ENCODE results near the gene KRTAP4-11. TPM values are rescaled to one million over a fixed set of nuclear protein-coding genes. Genes with fewer than 3 reads are reported as not detected.
"Not testable (repeated sequence)": the region's sequence is repeated elsewhere in the genome, so short reads cannot be mapped to it uniquely, and the experiment has no call there.

Gene KRTAP4-11
- total and polyA plus RNA-seq, 10 of the 15 experiments (the other 5 are each of a cell fraction or from before 2014, with no cell fraction given) = not detected

DNA sequence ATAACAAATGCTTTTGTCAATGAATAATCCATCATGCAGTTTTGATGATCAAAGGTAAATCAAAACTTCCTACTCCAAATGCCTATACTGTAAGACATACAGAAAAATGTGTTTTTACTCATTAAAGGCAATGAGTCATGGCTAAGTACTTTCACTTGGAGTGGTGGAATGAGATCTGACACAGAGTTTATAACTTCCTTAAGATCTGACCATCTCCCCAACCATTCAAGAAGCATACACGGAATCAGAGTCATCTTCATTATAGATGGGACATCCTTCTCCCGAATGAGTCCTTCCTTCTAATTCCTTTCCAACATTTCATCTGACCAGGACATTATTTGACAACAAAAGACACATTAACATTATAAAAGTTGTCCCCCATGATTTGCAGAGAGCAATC is 34.7 kb downstream of the KRTAP4-11 start:
- H3K79me2 ChIP-seq (ENCODE audit: control insufficient read depth, insufficient read depth, low read length); ATAC-seq; intact Hi-C loops (cut with micrococcal nuclease; ENCODE audit: unreplicated experiment); H3K4me2 ChIP-seq (ENCODE audit: control insufficient read depth, insufficient read depth); H3K36me3 ChIP-seq (ENCODE audit: control insufficient read depth in 2 of 2, insufficient read depth in 2 of 2, low read length in 1 of 2); H3K27me3 ChIP-seq (replicated peaks in 1 of 2; ENCODE audit: control insufficient read depth in 2 of 2, insufficient read depth in 2 of 2, low read length in 1 of 2); DNase-seq (ENCODE audit: low read depth, low spot score); in situ Hi-C loops (cut with MboI); H3K9ac ChIP-seq (ENCODE audit: control insufficient read depth, insufficient read depth, low read length); H3K4me1 ChIP-seq (ENCODE audit: control insufficient read depth, insufficient read depth, low read length); CTCF ChIA-PET; H2AFZ ChIP-seq (ENCODE audit: control insufficient read depth, low read depth, low read length); SMC1A ChIA-PET (ENCODE audit: uncharacterized antibody, unreplicated experiment); H4K20me1 ChIP-seq (ENCODE audit: control insufficient read depth, insufficient read depth); H3K9me3 ChIP-seq (replicated peaks; ENCODE audit: control insufficient read depth, insufficient read depth, low read length); POLR2A ChIA-PET; H3K4me3 ChIP-seq; RAD21 ChIA-PET (ENCODE audit: unreplicated experiment); FAIRE-seq; BruUV-seq (replicated peaks); H3K27ac ChIP-seq (ENCODE audit: control insufficient read depth, insufficient read depth): not testable (repeated sequence)
- WGBS (ENCODE audit: insufficient coverage, insufficient replicate concordance, low lambda C conversion rate, missing lambda C conversion rate) = 0% methylated on average over 1 of the region's 2 CpGs

GRCh38 chr17:41082626-41083025 is 35.5 kb downstream of the KRTAP4-11 start:
- intact Hi-C loops (cut with micrococcal nuclease; ENCODE audit: unreplicated experiment) (no loop called here), in situ Hi-C loops (cut with MboI) (no loop called here)
- no peak for FAIRE-seq
- H3K9me3 ChIP-seq (replicated peaks; ENCODE audit: control insufficient read depth, insufficient read depth, low read length) = no peaks in the 10 kb centered on the region
- no peak for ATAC-seq
- BruUV-seq (replicated peaks) = no TSS peak
- no peak for DNase-seq (ENCODE audit: low read depth, low spot score)
- H3K4me3 ChIP-seq = no peak overlapping the region
- SMC1A ChIA-PET (ENCODE audit: uncharacterized antibody, unreplicated experiment) = no interaction called here
- RAD21 ChIA-PET (ENCODE audit: unreplicated experiment) = no interaction called here
- no peaks in the 10 kb centered on the region for H3K4me1 ChIP-seq (ENCODE audit: control insufficient read depth, insufficient read depth, low read length)
- no peak overlapping the region for H2AFZ ChIP-seq (ENCODE audit: control insufficient read depth, low read depth, low read length)
- no peak overlapping the region for H3K4me2 ChIP-seq (ENCODE audit: control insufficient read depth, insufficient read depth)
- no peaks in the 10 kb centered on the region for H3K36me3 ChIP-seq (ENCODE audit: control insufficient read depth in 2 of 2, insufficient read depth in 2 of 2, low read length in 1 of 2)
- WGBS (ENCODE audit: insufficient coverage, insufficient replicate concordance, low lambda C conversion rate, missing lambda C conversion rate) = 2% methylated on average over 4 of the region's 4 CpGs
- no peaks in the 10 kb centered on the region; a peak in 1 of 4 replicates for H3K27me3 ChIP-seq (replicated peaks in 1 of 2; ENCODE audit: control insufficient read depth in 2 of 2, insufficient read depth in 2 of 2, low read length in 1 of 2)
- H3K9ac ChIP-seq (ENCODE audit: control insufficient read depth, insufficient read depth, low read length) = no peak overlapping the region
- POLR2A ChIA-PET = no interaction called here
- H4K20me1 ChIP-seq (ENCODE audit: control insufficient read depth, insufficient read depth) = no peaks in the 10 kb centered on the region
- H3K79me2 ChIP-seq (ENCODE audit: control insufficient read depth, insufficient read depth, low read length) = no peaks in the 10 kb centered on the region
- no peak overlapping the region for H3K27ac ChIP-seq (ENCODE audit: control insufficient read depth, insufficient read depth)
- CTCF ChIA-PET = no interaction called here
- TF ChIP-seq SUPT20H (IDR thresholded peaks at IDR 0.05; ENCODE audit: borderline replicate concordance, control insufficient read depth, low read depth, low read length) (no peak), KDM1A (IDR thresholded peaks at IDR 0.05; ENCODE audit: borderline replicate concordance) (no peak), IKZF2 (IDR thresholded peaks at IDR 0.05) (no peak), MAX (IDR thresholded peaks at IDR 0.05; ENCODE audit: low read depth, low read length) (no peak), GABPA (IDR thresholded peaks at IDR 0.05; ENCODE audit: low read depth) (no peak), CREM (IDR thresholded peaks at IDR 0.05; ENCODE audit: low read depth) (no peak), MTA3 (IDR thresholded peaks at IDR 0.05; ENCODE audit: borderline replicate concordance, low read length) (no peak), CHD2 (IDR thresholded peaks at IDR 0.05; ENCODE audit: borderline replicate concordance, low read depth, low read length) (no peak), BCL3 (IDR thresholded peaks at IDR 0.05; ENCODE audit: borderline replicate concordance, insufficient read depth, low read depth, low read length, poor library complexity, severe bottlenecking) (no peak), REST (IDR thresholded peaks at IDR 0.05; ENCODE audit: low read depth, low read length) (no peak), NR2C1 (IDR thresholded peaks at IDR 0.05) (no peak)
- TF ChIP-seq, protein P1, sequence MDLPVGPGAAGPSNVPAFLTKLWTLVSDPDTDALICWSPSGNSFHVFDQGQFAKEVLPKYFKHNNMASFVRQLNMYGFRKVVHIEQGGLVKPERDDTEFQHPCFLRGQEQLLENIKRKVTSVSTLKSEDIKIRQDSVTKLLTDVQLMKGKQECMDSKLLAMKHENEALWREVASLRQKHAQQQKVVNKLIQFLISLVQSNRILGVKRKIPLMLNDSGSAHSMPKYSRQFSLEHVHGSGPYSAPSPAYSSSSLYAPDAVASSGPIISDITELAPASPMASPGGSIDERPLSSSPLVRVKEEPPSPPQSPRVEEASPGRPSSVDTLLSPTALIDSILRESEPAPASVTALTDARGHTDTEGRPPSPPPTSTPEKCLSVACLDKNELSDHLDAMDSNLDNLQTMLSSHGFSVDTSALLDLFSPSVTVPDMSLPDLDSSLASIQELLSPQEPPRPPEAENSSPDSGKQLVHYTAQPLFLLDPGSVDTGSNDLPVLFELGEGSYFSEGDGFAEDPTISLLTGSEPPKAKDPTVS (IDR thresholded peaks at IDR 0.05; ENCODE audit: low read depth, low read length) = no peak
